Measurements from ENCODE around the gene ITIH2.

DNA sequence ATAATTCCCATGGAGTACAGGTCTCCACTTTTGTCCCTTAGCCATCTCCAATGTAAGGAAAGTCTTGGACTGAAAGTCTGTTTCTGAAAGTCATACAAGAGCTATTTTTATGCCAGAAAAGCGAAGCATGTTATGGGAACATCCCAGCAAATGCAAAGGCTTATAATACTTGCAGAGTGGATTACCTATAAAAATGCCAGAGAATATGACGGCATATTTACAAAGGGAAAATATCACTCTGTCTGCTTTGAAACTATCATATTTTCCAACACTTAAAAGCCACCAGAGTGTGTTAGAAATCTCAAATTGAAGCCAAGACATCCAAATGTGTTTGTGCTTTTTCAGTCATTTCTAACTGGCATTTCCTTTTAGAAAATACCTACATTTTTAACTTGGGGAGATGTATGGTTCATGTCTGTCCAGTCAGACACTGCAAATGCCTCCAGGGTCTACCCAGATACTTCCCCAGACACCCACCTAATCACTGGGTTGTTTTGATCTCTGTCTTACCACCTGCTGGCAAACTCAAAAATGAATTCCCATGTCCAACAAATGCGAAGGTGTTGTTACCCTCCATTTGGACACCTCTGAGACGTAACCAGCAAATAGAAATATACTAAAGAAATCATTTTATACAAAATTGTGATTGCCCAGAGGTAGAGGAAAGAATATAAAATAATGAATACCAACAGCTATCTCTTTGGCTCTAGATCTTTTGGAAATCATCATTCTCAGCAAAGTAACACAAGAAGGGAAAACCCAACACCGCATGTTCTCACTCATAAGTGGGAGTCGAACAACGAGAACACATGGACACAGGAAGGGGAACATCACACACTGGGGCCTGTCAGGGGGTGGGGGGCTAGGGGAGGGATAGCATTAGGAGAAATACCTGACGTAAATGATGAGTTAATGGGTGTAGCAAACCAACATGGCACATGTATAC lies 1.2 kb downstream of the ITIH2 start:
- no peak for TF ChIP-seq POLR2A (IDR thresholded peaks at IDR 0.05)
- TF ChIP-seq, protein P1, sequence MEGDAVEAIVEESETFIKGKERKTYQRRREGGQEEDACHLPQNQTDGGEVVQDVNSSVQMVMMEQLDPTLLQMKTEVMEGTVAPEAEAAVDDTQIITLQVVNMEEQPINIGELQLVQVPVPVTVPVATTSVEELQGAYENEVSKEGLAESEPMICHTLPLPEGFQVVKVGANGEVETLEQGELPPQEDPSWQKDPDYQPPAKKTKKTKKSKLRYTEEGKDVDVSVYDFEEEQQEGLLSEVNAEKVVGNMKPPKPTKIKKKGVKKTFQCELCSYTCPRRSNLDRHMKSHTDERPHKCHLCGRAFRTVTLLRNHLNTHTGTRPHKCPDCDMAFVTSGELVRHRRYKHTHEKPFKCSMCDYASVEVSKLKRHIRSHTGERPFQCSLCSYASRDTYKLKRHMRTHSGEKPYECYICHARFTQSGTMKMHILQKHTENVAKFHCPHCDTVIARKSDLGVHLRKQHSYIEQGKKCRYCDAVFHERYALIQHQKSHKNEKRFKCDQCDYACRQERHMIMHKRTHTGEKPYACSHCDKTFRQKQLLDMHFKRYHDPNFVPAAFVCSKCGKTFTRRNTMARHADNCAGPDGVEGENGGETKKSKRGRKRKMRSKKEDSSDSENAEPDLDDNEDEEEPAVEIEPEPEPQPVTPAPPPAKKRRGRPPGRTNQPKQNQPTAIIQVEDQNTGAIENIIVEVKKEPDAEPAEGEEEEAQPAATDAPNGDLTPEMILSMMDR (IDR thresholded peaks at IDR 0.05), result no peak
